IMR-90 (cell line): ENCODE data around the gene AGPAT3. TPM values are rescaled to one million over a fixed set of nuclear protein-coding genes. Genes with fewer than 3 reads are reported as not detected.

Source experiments
- ATAC-seq: fragments of 200-7000 bp; cut with Tn5 transposase; 2 replicates; pipeline ENCODE4 v1.9.1; 2020; ENCODE audit warnings: low read depth, mild to moderate bottlenecking, moderate library complexity
- BruUV-seq: library from RNA; stranded (reverse); fragments of 400-500 nt; replicated peaks from 2 replicates; lab custom pipeline; 2021; lab: Mats Ljungman, UMichigan
- CTCF ChIA-PET: fragments of 300-600 bp; formaldehyde crosslinking; extraction: SDS; loops from one replicate; lab custom pipeline; 2021; ENCODE audit warnings: antibody characterized with exemption; lab: Yijun Ruan, JAX
- POLR2A ChIA-PET: fragments of 300-600 bp; sonication (Branson Sonifier 250); formaldehyde crosslinking; loops from one replicate; lab custom pipeline; 2022; ENCODE audit warnings: antibody characterized with exemption; ENCODE audit not compliant: unreplicated experiment; lab: Charles Lee
- DNase-seq: peaks from one replicate; pipeline ENCODE4 v3.0.0; 2013
- H2AFZ ChIP-seq: replicated peaks from 2 replicates; pipeline ENCODE3; 2013; ENCODE audit warnings: low read length, mild to moderate bottlenecking; ENCODE audit not compliant: poor library complexity
- H2AK5ac ChIP-seq: 2 replicates; pipeline ENCODE4 v1.6.1; 2013; ENCODE audit warnings: low read depth, low read length, inconsistent platforms
- H2AK9ac ChIP-seq: replicated peaks from 2 replicates; pipeline ENCODE3; 2013; ENCODE audit warnings: mild to moderate bottlenecking, low read depth, low read length, moderate library complexity; ENCODE audit not compliant: poor library complexity
- H2BK120ac ChIP-seq: 2 replicates; pipeline ENCODE4 v1.6.1; 2013; ENCODE audit warnings: low read depth, low read length, inconsistent platforms
- H2BK15ac ChIP-seq: 3 replicates; pipeline ENCODE4 v1.6.1; 2013; ENCODE audit warnings: low read depth, low read length, inconsistent platforms
- H2BK20ac ChIP-seq: 2 replicates; pipeline ENCODE4 v1.6.1; 2013; ENCODE audit warnings: low read depth, mild to moderate bottlenecking, inconsistent platforms, low read length, moderate library complexity
- H2BK5ac ChIP-seq: 2 replicates; pipeline ENCODE4 v1.6.1; 2013; ENCODE audit warnings: mild to moderate bottlenecking, low read depth, low read length, inconsistent platforms; ENCODE audit not compliant: poor library complexity, severe bottlenecking
- H3K14ac ChIP-seq: replicated peaks from 2 replicates; pipeline ENCODE4 v1.6.1; 2013; ENCODE audit warnings: low read depth, low read length, inconsistent platforms
- H3K18ac ChIP-seq: 2 replicates; pipeline ENCODE4 v1.6.1; 2013; ENCODE audit warnings: low read depth, low read length, control low read depth
- H3K23ac ChIP-seq: 2 replicates; pipeline ENCODE4 v1.6.1; 2013; ENCODE audit warnings: low read depth, low read length, inconsistent platforms
- H3K27ac ChIP-seq: 2 replicates; pipeline ENCODE4 v1.5.1; 2013; ENCODE audit warnings: mild to moderate bottlenecking, control low read depth, low read length; ENCODE audit not compliant: insufficient read depth
- H3K27me3 ChIP-seq: 2 replicates; pipeline ENCODE4 v1.6.1; 2013; ENCODE audit warnings: low read length; ENCODE audit not compliant: control insufficient read depth, insufficient read depth
- H3K36me3 ChIP-seq: 2 replicates; pipeline ENCODE4 v1.6.1; 2013; ENCODE audit warnings: low read length, mixed read lengths; ENCODE audit not compliant: control insufficient read depth, insufficient read depth
- H3K4ac ChIP-seq: 2 replicates; pipeline ENCODE4 v1.6.1; 2013; ENCODE audit warnings: low read depth, low read length, inconsistent platforms
- H3K4me1 ChIP-seq: 2 replicates; pipeline ENCODE4 v1.6.1; 2013; ENCODE audit warnings: low read length, mixed read lengths; ENCODE audit not compliant: control insufficient read depth, insufficient read depth
- H3K4me2 ChIP-seq: 2 replicates; pipeline ENCODE4 v1.6.1; 2013; ENCODE audit warnings: low read depth, mild to moderate bottlenecking, control low read depth, low read length, moderate library complexity
- H3K4me3 ChIP-seq: 2 replicates; pipeline ENCODE4 v1.5.1; 2013; ENCODE audit warnings: low read depth, mild to moderate bottlenecking, control low read depth, low read length, moderate library complexity; ENCODE audit not compliant: insufficient read depth
- H3K56ac ChIP-seq: 2 replicates; pipeline ENCODE4 v1.6.1; 2013; ENCODE audit warnings: low read length, inconsistent platforms; ENCODE audit not compliant: insufficient read depth; ENCODE audit errors: extremely low read depth
- H3K79me1 ChIP-seq, 2 experiments: 2 replicates each; pipeline ENCODE4 v1.6.1; 2013; ENCODE audit warnings: low read length in 2 of 2, inconsistent platforms in 1 of 2, low read depth in 1 of 2
- H3K9ac ChIP-seq: 2 replicates; pipeline ENCODE4 v1.6.1; 2013; ENCODE audit warnings: low read depth, low read length, control low read depth
- H3K9me1 ChIP-seq: 2 replicates; pipeline ENCODE4 v1.6.1; 2013; ENCODE audit warnings: low read length, inconsistent platforms; ENCODE audit not compliant: insufficient read depth
- H3K9me3 ChIP-seq: 2 replicates; pipeline ENCODE4 v1.6.1; 2013; ENCODE audit warnings: low read length; ENCODE audit not compliant: control insufficient read depth, insufficient read depth
- H4K20me1 ChIP-seq: 2 replicates; pipeline ENCODE4 v1.6.1; 2013; ENCODE audit warnings: low read length, inconsistent platforms; ENCODE audit not compliant: insufficient read depth
- H4K5ac ChIP-seq: 2 replicates; pipeline ENCODE4 v1.6.1; 2013; ENCODE audit warnings: mild to moderate bottlenecking, low read depth, low read length, control low read depth
- H4K8ac ChIP-seq, 2 experiments: 2 replicates each; pipeline ENCODE4 v1.6.1; 2013; ENCODE audit warnings: low read depth in 2 of 2, low read length in 2 of 2, control low read depth in 1 of 2, inconsistent platforms in 1 of 2
- H4K91ac ChIP-seq: 2 replicates; pipeline ENCODE4 v1.6.1; 2013; ENCODE audit warnings: low read depth, low read length, inconsistent platforms; ENCODE audit not compliant: insufficient read depth
- BHLHE40 ChIP-seq: fragments of 150-350 bp; IDR thresholded peaks from 2 replicates; pipeline ENCODE4 v1.6.1; 2016; ENCODE audit warnings: mild to moderate bottlenecking, low read depth, low read length
- CEBPB ChIP-seq: IDR thresholded peaks from 2 replicates; pipeline ENCODE4 v1.6.1; 2012; ENCODE audit warnings: low read depth, low read length, improper control_type of control experiment
- CTCF ChIP-seq: conservative IDR thresholded peaks from 2 replicates; pipeline ENCODE4 v1.5.1; 2012; ENCODE audit warnings: mild to moderate bottlenecking, low read depth, low read length, improper control_type of control experiment
- ELK1 ChIP-seq: fragments of 150-350 bp; IDR thresholded peaks from 2 replicates; pipeline ENCODE4 v1.6.1; 2016; ENCODE audit warnings: low read depth, mild to moderate bottlenecking, low read length, moderate library complexity, borderline replicate concordance
- MAFK ChIP-seq: IDR thresholded peaks from 2 replicates; pipeline ENCODE4 v1.6.1; 2012; ENCODE audit warnings: low read depth, low read length, improper control_type of control experiment
- NFE2L2 ChIP-seq: fragments of 150-350 bp; IDR thresholded peaks from 2 replicates; pipeline ENCODE4 v1.6.1; 2016; ENCODE audit warnings: low read depth, mild to moderate bottlenecking, low read length
- RCOR1 ChIP-seq: IDR thresholded peaks from 2 replicates; pipeline ENCODE4 v1.6.1; 2012; ENCODE audit warnings: mild to moderate bottlenecking, low read length, improper control_type of control experiment; ENCODE audit not compliant: insufficient replicate concordance
- RFX5 ChIP-seq: IDR thresholded peaks from 2 replicates; pipeline ENCODE4 v1.8.0; 2012; ENCODE audit warnings: low read depth, mild to moderate bottlenecking, low read length, moderate library complexity
- SMC3 ChIP-seq: fragments of 150-350 bp; IDR thresholded peaks from 2 replicates; pipeline ENCODE4 v1.6.1; 2016; ENCODE audit warnings: low read depth, mild to moderate bottlenecking, antibody characterized with exemption, low read length, moderate library complexity
- USF2 ChIP-seq: fragments of 150-350 bp; IDR thresholded peaks from 2 replicates; pipeline ENCODE4 v1.6.1; 2017; ENCODE audit warnings: mild to moderate bottlenecking, antibody characterized with exemption, low read length, low read depth
- WGBS, 2 experiments: methylation state at CpG; one replicate each; pipeline versions ENCODE4 v1.1.5 to v1.1.7; 2013; ENCODE audit warnings: missing lambda C conversion rate in 2 of 2; ENCODE audit not compliant: insufficient read length in 1 of 2; ENCODE audit errors: extremely low coverage in 2 of 2; 5-methylcytosine and 5-hydroxymethylcytosine counted together
- dilution Hi-C: fragments of 300-500 bp; cut with HindIII; formaldehyde crosslinking; loops from one replicate; pipeline ENCODE4 v1.14.3; 2018; ENCODE audit warnings: low sequenced_read_pairs; ENCODE audit not compliant: unreplicated experiment
- in situ Hi-C: fragments of 300-500 bp; cut with MboI; formaldehyde crosslinking; loops from 3 replicates; pipeline ENCODE4 v1.14.3; 2019; ENCODE audit warnings: low sequenced_read_pairs, inconsistent platforms, mixed read lengths
- intact Hi-C: fragments of 100-400 bp; cut with micrococcal nuclease; formaldehyde crosslinking; loops from 2 replicates; pipeline ENCODE4 v1.10.0; 2022
- polyA plus RNA-seq, 3 experiments: library from polyadenylated mRNA; depleted of rRNA; stranded (reverse); fragments of >200 nt; gene quantifications; 2 replicates each; pipeline ENCODE4 v1.2.3, GENCODE V29; 2012; ENCODE audit warnings: low replicate concordance in 1 of 3
- total RNA-seq: library from RNA; depleted of rRNA; stranded (reverse); fragments of >200 nt; gene quantifications from 2 replicates; pipeline ENCODE4 v1.2.3, GENCODE V29; 2012

The AGPAT3 gene
- total and polyA plus RNA-seq, 2 of the 4 experiments (the other 2 are of a cell fraction) = 27.1 to 38.7 TPM

- H3K23ac ChIP-seq = no peak overlapping the region
These were observed 59.5 kb downstream of the AGPAT3 start for GRCh38 chr21:43924421-43925095.

More at GRCh38 chr21:43924421-43925095, 59.5 kb downstream of the AGPAT3 start:
- H3K56ac ChIP-seq = no peak overlapping the region
- H3K4me1 ChIP-seq = peaks cover 8% of the 10 kb centered on the region
- H2AFZ ChIP-seq = peak overlapping the region; percentile 39
- no peak overlapping the region for H2AK5ac ChIP-seq
- no peak overlapping the region for H3K27ac ChIP-seq
- dilution Hi-C loops (no loop called here), in situ Hi-C loops (no loop called here), intact Hi-C loops (no loop called here)
- no peak overlapping the region for H2BK5ac ChIP-seq
- ATAC-seq = no peak
- BruUV-seq = no TSS peak
- ChIA-PET POLR2A (no interaction called here), CTCF (no interaction called here)
- H3K14ac ChIP-seq = no peak overlapping the region
- H3K9ac ChIP-seq = no peak overlapping the region
- no peak overlapping the region for H3K4me3 ChIP-seq
- H4K8ac ChIP-seq = no peak overlapping the region
- TF ChIP-seq RCOR1 = no peak
- no peak for TF ChIP-seq NFE2L2
- no peak for TF ChIP-seq MAFK
- no peak for TF ChIP-seq CEBPB
- no peak for TF ChIP-seq ELK1
- no peak for TF ChIP-seq RFX5
- TF ChIP-seq BHLHE40 = no peak
- no peak for TF ChIP-seq SMC3
- no peak for TF ChIP-seq CTCF
- TF ChIP-seq USF2 = no peak
- H2AK9ac ChIP-seq = peak overlapping the region; percentile 9
- H2BK20ac ChIP-seq = no peak overlapping the region
- H3K9me1 ChIP-seq = peaks cover 16% of the 10 kb centered on the region; the same call in 1 of the 2 replicates
- no peak overlapping the region for H2BK15ac ChIP-seq
- H3K9me3 ChIP-seq = no peaks in the 10 kb centered on the region
- 88% methylated on average over 17 of the region's 25 CpGs; no CpG with 5 or more reads in 1 of the 2 experiments for WGBS, 2 experiments
- H3K4me2 ChIP-seq = no peak overlapping the region
- peaks cover 56% of the 10 kb centered on the region for H4K20me1 ChIP-seq
- no peak overlapping the region for H3K4ac ChIP-seq
- no peak for DNase-seq
- no peak overlapping the region for H3K18ac ChIP-seq
- H2BK120ac ChIP-seq = no peak overlapping the region
- no peak overlapping the region for H4K91ac ChIP-seq
- peaks cover 22 to 86% of the 10 kb centered on the region in 2 experiments for H3K79me1 ChIP-seq
- H3K27me3 ChIP-seq = no peaks in the 10 kb centered on the region
- H4K5ac ChIP-seq = no peak overlapping the region
- peaks cover 9% of the 10 kb centered on the region; the same call in 1 of the 2 replicates for H3K36me3 ChIP-seq
